Kidney epithelial cell (primary cell): Measurements from ENCODE around the gene ARHGEF12. TPM values are rescaled to one million over a fixed set of nuclear protein-coding genes. Genes with fewer than 3 reads are reported as not detected.

Experiments used
- DNase-seq: peaks from one replicate; pipeline ENCODE4 v3.0.0-alpha.2; 2010; ENCODE audit warnings: low read depth
- H3K27me3 ChIP-seq: 2 replicates; pipeline ENCODE4 v1.6.0; 2011; ENCODE audit warnings: low read length; ENCODE audit not compliant: control insufficient read depth, insufficient read depth
- H3K36me3 ChIP-seq: 2 replicates; pipeline ENCODE4 v1.5.1; 2011; ENCODE audit warnings: low read length; ENCODE audit not compliant: control insufficient read depth, insufficient read depth
- H3K4me3 ChIP-seq: 2 replicates; pipeline ENCODE4 v1.5.1; 2011; ENCODE audit warnings: low read depth, mild to moderate bottlenecking, control low read depth, low read length
- CTCF ChIP-seq: IDR thresholded peaks from 2 replicates; pipeline ENCODE4 v1.5.1; 2011; ENCODE audit warnings: mild to moderate bottlenecking, moderate library complexity, low read length, control low read depth, inconsistent platforms; ENCODE audit not compliant: insufficient read depth, poor library complexity, severe bottlenecking
- total RNA-seq: library from RNA; depleted of rRNA; stranded (reverse); fragments of >200 nt; gene quantifications from 2 replicates; pipeline ENCODE4 v1.2.3, GENCODE V29; 2015

The ARHGEF12 gene
- total RNA-seq, 1 donor from 2014 or later = 54.7 TPM

- no peak overlapping the region for H3K4me3 ChIP-seq
- no peak for TF ChIP-seq CTCF
- peaks cover 23% of the 10 kb centered on the region for H3K27me3 ChIP-seq
- no peaks in the 10 kb centered on the region for H3K36me3 ChIP-seq
- no peak for DNase-seq
Measured at GRCh38 chr11:120522021-120522420, 185.8 kb downstream of the ARHGEF12 start.

- TF ChIP-seq CTCF = no peak
- no peak overlapping the region for H3K4me3 ChIP-seq
- DNase-seq = no peak
- H3K27me3 ChIP-seq = peaks cover 27% of the 10 kb centered on the region
- no peaks in the 10 kb centered on the region for H3K36me3 ChIP-seq
Measured at GRCh38 chr11:120522736-120523135, 186.5 kb downstream of the ARHGEF12 start.

- Histone ChIP-seq H3K4me3 (no peak overlapping the region), H3K27me3 (peaks cover 27% of the 10 kb centered on the region), H3K36me3 (no peaks in the 10 kb centered on the region)
- TF ChIP-seq CTCF = no peak
- DNase-seq = no peak
Measured at GRCh38 chr11:120523196-120523595, 187.0 kb downstream of the ARHGEF12 start.

GRCh38 chr11:120524536-120525085 is 188.4 kb downstream of the ARHGEF12 start:
- no peak overlapping the region for H3K4me3 ChIP-seq
- no peak for TF ChIP-seq CTCF
- H3K36me3 ChIP-seq = no peaks in the 10 kb centered on the region
- no peak for DNase-seq
- H3K27me3 ChIP-seq = peaks cover 28% of the 10 kb centered on the region

- Histone ChIP-seq H3K36me3 (no peaks in the 10 kb centered on the region), H3K4me3 (no peak overlapping the region), H3K27me3 (peaks cover 28% of the 10 kb centered on the region)
- TF ChIP-seq CTCF = no peak
- DNase-seq = no peak
Measured at GRCh38 chr11:120525261-120526171, 189.3 kb downstream of the ARHGEF12 start.
